Body of pancreas (tissue), 4 donors: ENCODE measurements around the gene NF2.

Experiments used
- CTCF ChIP-seq, 7 experiments: fragments of 450-650 bp in 4 of 7; fragments of 200-600 bp in 3 of 7; sonication (generic) in 3 of 7; IDR thresholded peaks; one replicate each; pipeline ENCODE4 v1.5.1; 2016 to 2019; ENCODE audit warnings: antibody characterized with exemption in 7 of 7
- POLR2A ChIP-seq, 3 donors: fragments of 450-650 bp; IDR thresholded peaks; one replicate each; pipeline ENCODE4 v1.6.1; 2016; ENCODE audit warnings: antibody characterized with exemption in 3 of 3, mild to moderate bottlenecking in 2 of 3

GRCh38 chr22:29693671-29694070, 90.2 kb downstream of the NF2 start:
- TF ChIP-seq CTCF (IDR thresholded peaks at IDR 0.05): no peak
- no peak for TF ChIP-seq POLR2A (IDR thresholded peaks at IDR 0.05)
